ENCODE results near the gene ANTXRL. TPM values are rescaled to one million over a fixed set of nuclear protein-coding genes. Genes with fewer than 3 reads are reported as not detected.

ANTXRL gene
- polyA plus RNA-seq (2012; ENCODE audit: insufficient read length, low read depth), result not detected

DNA sequence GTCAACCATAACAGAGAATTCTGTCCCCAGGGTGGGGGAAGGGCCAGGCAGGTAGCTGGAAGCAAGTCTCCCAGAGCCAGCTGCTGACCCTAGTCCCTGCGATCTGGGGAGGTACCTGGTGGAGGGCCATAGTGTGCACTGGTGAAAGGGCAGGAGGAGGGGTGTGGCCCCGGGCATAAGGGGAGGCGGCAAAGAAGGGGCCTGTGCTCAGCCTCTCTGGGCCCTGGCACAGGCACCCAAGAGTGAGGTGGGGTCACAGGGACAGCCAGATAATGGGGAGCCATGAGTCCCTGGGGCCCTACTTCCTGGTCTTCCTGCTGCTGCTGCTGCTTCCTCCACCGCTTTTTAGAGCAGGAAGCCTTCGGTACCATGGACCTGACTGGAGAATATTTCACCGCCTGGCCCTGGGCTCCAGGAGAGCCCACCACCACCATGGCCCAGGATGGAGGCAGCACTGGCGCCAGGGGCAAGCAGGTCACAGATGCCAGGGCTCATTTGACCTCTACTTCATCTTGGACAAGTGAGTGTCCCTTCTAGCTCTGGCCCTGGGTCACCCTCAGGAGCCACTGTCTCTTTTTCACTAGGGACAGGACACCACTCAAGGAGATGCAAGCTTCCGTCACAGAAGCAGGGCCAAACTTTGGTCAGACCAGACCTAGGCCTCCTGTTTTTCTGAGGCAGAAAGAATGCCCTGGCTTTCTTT, at the start of gene ANTXRL:
Gene ANTXRL (plus strand): TSS at position 7 of the 703 bp plus-strand sequence. CDS start 266 bp downstream, at position 273.
- TF ChIP-seq POLR2AphosphoS5 (IDR thresholded peaks at IDR 0.05; ENCODE audit: low read depth, low read length), result no peak
- TF ChIP-seq SIN3A (IDR thresholded peaks at IDR 0.05; ENCODE audit: borderline replicate concordance, insufficient read depth, low read length), result no peak
- no peak for TF ChIP-seq TAF1 (IDR thresholded peaks at IDR 0.05; ENCODE audit: borderline replicate concordance, insufficient read depth, low read length)
- TF ChIP-seq, protein P1, sequence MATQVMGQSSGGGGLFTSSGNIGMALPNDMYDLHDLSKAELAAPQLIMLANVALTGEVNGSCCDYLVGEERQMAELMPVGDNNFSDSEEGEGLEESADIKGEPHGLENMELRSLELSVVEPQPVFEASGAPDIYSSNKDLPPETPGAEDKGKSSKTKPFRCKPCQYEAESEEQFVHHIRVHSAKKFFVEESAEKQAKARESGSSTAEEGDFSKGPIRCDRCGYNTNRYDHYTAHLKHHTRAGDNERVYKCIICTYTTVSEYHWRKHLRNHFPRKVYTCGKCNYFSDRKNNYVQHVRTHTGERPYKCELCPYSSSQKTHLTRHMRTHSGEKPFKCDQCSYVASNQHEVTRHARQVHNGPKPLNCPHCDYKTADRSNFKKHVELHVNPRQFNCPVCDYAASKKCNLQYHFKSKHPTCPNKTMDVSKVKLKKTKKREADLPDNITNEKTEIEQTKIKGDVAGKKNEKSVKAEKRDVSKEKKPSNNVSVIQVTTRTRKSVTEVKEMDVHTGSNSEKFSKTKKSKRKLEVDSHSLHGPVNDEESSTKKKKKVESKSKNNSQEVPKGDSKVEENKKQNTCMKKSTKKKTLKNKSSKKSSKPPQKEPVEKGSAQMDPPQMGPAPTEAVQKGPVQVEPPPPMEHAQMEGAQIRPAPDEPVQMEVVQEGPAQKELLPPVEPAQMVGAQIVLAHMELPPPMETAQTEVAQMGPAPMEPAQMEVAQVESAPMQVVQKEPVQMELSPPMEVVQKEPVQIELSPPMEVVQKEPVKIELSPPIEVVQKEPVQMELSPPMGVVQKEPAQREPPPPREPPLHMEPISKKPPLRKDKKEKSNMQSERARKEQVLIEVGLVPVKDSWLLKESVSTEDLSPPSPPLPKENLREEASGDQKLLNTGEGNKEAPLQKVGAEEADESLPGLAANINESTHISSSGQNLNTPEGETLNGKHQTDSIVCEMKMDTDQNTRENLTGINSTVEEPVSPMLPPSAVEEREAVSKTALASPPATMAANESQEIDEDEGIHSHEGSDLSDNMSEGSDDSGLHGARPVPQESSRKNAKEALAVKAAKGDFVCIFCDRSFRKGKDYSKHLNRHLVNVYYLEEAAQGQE (IDR thresholded peaks at IDR 0.05; ENCODE audit: insufficient read depth in 1 of 2, low read depth in 2 of 2, low read length in 2 of 2), result no peak
- no peak for TF ChIP-seq FOXP2 (optimal IDR thresholded peaks at IDR 0.05; ENCODE audit: borderline replicate concordance, extremely low read depth, extremely low read length, insufficient read depth)

DNA sequence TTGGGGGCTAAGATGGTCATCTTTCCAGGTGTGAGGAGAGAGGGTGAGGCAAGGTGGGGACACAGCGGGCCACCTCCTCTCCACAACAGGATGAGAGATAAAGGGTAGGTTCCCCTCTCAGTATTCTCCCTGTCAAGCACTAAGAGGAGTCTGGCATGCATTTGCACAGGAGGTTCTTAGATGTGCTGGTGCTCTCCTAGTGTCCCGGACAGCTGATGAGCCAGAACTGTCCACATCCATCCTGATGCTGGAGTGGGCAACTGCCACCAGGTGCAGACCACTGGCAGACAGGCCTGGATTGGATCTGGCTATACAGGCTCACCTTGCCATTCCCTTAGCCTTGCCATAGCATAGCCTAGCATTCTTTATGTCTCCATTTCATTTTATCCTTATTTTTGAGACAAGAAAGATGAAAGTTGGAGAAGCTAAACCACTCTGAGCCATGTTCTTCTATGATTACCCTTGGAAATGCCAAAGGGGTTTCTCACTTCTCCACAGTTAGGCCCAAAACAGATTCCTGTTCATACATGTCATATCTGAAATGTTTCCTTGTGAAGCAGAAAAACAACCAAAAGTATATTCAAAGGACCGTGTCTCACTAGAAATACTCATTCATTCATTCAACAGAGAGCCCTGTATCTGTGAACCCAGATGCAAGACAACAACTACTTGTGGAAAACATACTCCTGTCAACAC, 48.8 kb upstream of the ANTXRL start:
- TF ChIP-seq SIN3A (IDR thresholded peaks at IDR 0.05; ENCODE audit: borderline replicate concordance, insufficient read depth, low read length) (no peak), FOXP2 (optimal IDR thresholded peaks at IDR 0.05; ENCODE audit: borderline replicate concordance, extremely low read depth, extremely low read length, insufficient read depth) (no peak), POLR2AphosphoS5 (IDR thresholded peaks at IDR 0.05; ENCODE audit: low read depth, low read length) (no peak), TAF1 (IDR thresholded peaks at IDR 0.05; ENCODE audit: borderline replicate concordance, insufficient read depth, low read length) (no peak)
- TF ChIP-seq, protein P1 (IDR thresholded peaks at IDR 0.05; ENCODE audit: insufficient read depth in 1 of 2, low read depth in 2 of 2, low read length in 2 of 2), result no peak

DNA sequence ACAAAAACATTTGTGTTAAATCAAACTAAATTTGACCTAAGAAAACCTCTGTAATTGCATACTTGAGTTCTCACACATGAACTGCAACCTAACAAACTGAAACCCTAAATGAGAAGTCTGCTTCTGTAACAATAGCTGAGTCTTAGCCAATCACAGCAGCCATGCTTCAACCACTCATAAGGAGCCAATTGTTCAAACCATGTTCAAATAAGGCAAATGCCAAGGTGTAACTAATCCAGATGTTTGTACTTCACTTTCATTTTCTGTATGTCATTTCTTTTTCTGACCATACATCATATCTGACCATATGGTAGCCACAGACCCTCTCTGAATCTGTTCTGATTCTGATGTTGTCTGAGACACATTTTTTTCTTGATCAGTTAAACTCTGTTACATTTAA, 47.5 kb upstream of the ANTXRL start:
- TF ChIP-seq SIN3A (IDR thresholded peaks at IDR 0.05; ENCODE audit: borderline replicate concordance, insufficient read depth, low read length), result no peak
- TF ChIP-seq, protein P1 (IDR thresholded peaks at IDR 0.05; ENCODE audit: insufficient read depth in 1 of 2, low read depth in 2 of 2, low read length in 2 of 2), result no peak
- TF ChIP-seq FOXP2 (optimal IDR thresholded peaks at IDR 0.05; ENCODE audit: borderline replicate concordance, extremely low read depth, extremely low read length, insufficient read depth), result no peak
- TF ChIP-seq TAF1 (IDR thresholded peaks at IDR 0.05; ENCODE audit: borderline replicate concordance, insufficient read depth, low read length), result no peak
- TF ChIP-seq POLR2AphosphoS5 (IDR thresholded peaks at IDR 0.05; ENCODE audit: low read depth, low read length), result no peak

DNA sequence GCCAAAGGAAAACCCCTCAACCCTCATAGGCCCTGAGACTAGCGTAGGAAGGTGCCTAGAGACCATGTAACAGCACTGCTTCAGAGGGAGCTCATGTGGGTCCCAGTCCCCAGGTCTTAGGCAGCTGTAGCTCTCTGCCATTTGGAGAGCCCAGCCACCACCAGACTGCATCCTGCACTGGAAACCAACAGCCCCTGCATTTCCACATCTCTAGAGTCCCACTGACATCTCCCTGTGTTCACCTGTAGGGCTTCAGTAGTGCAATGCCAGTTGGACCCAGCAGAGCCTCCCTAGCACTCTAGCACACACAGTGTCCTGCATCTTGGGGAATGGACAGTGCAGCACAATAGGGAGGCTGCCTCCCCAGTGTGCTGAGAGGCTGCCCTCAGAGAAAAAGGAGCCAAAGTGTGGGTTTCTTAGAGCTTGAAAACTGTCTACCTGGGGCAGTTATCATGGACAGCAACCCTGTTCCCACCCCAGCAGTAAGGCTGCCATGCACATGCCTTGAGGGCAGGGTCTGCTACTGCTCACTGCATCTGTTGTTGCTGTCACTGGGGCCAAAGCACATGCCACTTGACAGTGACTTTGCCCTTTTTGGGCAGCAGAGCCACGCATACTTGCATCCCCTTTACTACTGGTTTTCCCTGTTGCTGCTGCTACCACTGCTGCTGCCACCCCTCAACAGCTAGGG, 46.7 kb upstream of the ANTXRL start:
- TF ChIP-seq, protein P1 (IDR thresholded peaks at IDR 0.05; ENCODE audit: insufficient read depth in 1 of 2, low read depth in 2 of 2, low read length in 2 of 2), result no peak
- no peak for TF ChIP-seq TAF1 (IDR thresholded peaks at IDR 0.05; ENCODE audit: borderline replicate concordance, insufficient read depth, low read length)
- no peak for TF ChIP-seq SIN3A (IDR thresholded peaks at IDR 0.05; ENCODE audit: borderline replicate concordance, insufficient read depth, low read length)
- TF ChIP-seq FOXP2 (optimal IDR thresholded peaks at IDR 0.05; ENCODE audit: borderline replicate concordance, extremely low read depth, extremely low read length, insufficient read depth), result no peak
- TF ChIP-seq POLR2AphosphoS5 (IDR thresholded peaks at IDR 0.05; ENCODE audit: low read depth, low read length), result no peak
